K562 (cell line): ENCODE measurements around the gene HNRNPA3. TPM values are rescaled to one million over a fixed set of nuclear protein-coding genes. Genes with fewer than 3 reads are reported as not detected.

Experiments
- CEBPB ChIP-seq: fragments of 450-650 bp; IDR thresholded peaks from 2 replicates; pipeline ENCODE4 v1.6.1; 2016; ENCODE audit warnings: missing genetic modification characterization, missing compliant biosample characterization
- CHD1 ChIP-seq: fragments of 200-600 bp; sonication (generic); IDR thresholded peaks from one replicate; pipeline ENCODE4 v1.6.1; 2012; ENCODE audit warnings: mild to moderate bottlenecking, moderate library complexity, low read length, inconsistent platforms
- DMBX1 ChIP-seq: fragments of 250-450 bp; sonication (Bioruptor Pico); IDR thresholded peaks from 2 replicates; pipeline ENCODE4 v1.8.0; 2022; ENCODE audit warnings: inconsistent platforms, mild to moderate bottlenecking, moderate library complexity, borderline replicate concordance
- HBP1 ChIP-seq: fragments of 450-650 bp; formaldehyde crosslinking; IDR thresholded peaks from 2 replicates; pipeline ENCODE4 v1.4.0; 2022; ENCODE audit warnings: missing genetic modification characterization
- HMBOX1 ChIP-seq: sonication (generic); IDR thresholded peaks from 2 replicates; pipeline ENCODE4 v1.6.1; 2016
- MBD1 ChIP-seq: fragments of 250-450 bp; sonication (Bioruptor Pico); IDR thresholded peaks from 2 replicates; pipeline ENCODE4 v1.8.0; 2022; ENCODE audit warnings: inconsistent platforms
- RBFOX2 ChIP-seq: fragments of 200-400 bp; formaldehyde crosslinking; IDR thresholded peaks from 2 replicates; pipeline ENCODE4 v1.6.1; 2017; ENCODE audit warnings: low read depth, mild to moderate bottlenecking, low read length, moderate library complexity
- polyA plus RNA-seq, 8 experiments: library from polyadenylated mRNA; depleted of rRNA in 4 of 8; stranded (reverse) in 5 of 8; unstranded in 3 of 8; fragments of >200 nt; fragmentation: Nextera tagmentation in 2 of 8; fragmentation: Illumina TruSeq in 1 of 8; extraction: Ambion mirVana in 2 of 8; extraction: Trizol in 1 of 8; gene quantifications; 2 replicates each; pipeline versions ENCODE4 v1.2.1 to v1.2.3, GENCODE V29; 2011 to 2014; ENCODE audit warnings: inconsistent platforms in 1 of 8, missing spikeins in 1 of 8
- total RNA-seq, 7 experiments: library from RNA; depleted of rRNA in 6 of 7; stranded (reverse); fragments of >200 nt in 6 of 7; fragmentation: Illumina TruSeq in 2 of 7; extraction: Trizol in 2 of 7; gene quantifications; 2 replicates each; pipeline versions ENCODE4 v1.2.1 to v1.2.3, GENCODE V29; 2011 to 2021; ENCODE audit warnings: low replicate concordance in 1 of 7

Gene HNRNPA3
- total and polyA plus RNA-seq, 9 of the 15 experiments (the other 6 are each of a cell fraction or from before 2014, with no cell fraction given): 72.8 to 428 (median 192) TPM

GRCh38 chr2:177252808-177253531 lies 40.4 kb downstream of the HNRNPA3 start (continued):
- TF ChIP-seq DMBX1 (CRISPR knock-in tag) (peak; percentile 70; the same call in 1 of the 2 replicates), HMBOX1 (0 out of 2 replicates have a peak, but pooled peaks have one; percentile 0), HBP1 (peak; percentile 69; the same call in 1 of the 2 replicates), RBFOX2 (peak; percentile 5; the same call in 1 of the 2 replicates), CHD1 (no peak), CEBPB (tag) (peak; percentile 90), MBD1 (CRISPR knock-in tag) (0 out of 2 replicates have a peak, but pooled peaks have one; percentile 1)
